Fibroblast of mammary gland (primary cell): Measurements from ENCODE around the gene GAS6.
"Not testable (repeated sequence)": the region's sequence is repeated elsewhere in the genome, so short reads cannot be mapped to it uniquely, and the experiment has no call there.

ENCODE experiments used
- DNase-seq: peaks from one replicate; pipeline ENCODE4 v3.0.0-alpha.2; 2010; ENCODE audit warnings: low read depth
- H3K4me3 ChIP-seq: 2 replicates; pipeline ENCODE4 v1.5.1; 2011; ENCODE audit warnings: low read depth, mild to moderate bottlenecking, low read length, moderate library complexity; ENCODE audit not compliant: control insufficient read depth
- CTCF ChIP-seq: conservative IDR thresholded peaks from 2 replicates; pipeline ENCODE4 v1.5.1; 2011; ENCODE audit warnings: low read depth, low read length, inconsistent platforms; ENCODE audit not compliant: control insufficient read depth, insufficient read depth

The GAS6 gene

GRCh38 chr13:113792886-113793717 is 70.8 kb downstream of the GAS6 start:
- DNase-seq, result no peak
- H3K4me3 ChIP-seq, result no peak overlapping the region
- no peak for TF ChIP-seq CTCF

- no peak for DNase-seq
- TF ChIP-seq CTCF, result no peak
- no peak overlapping the region for H3K4me3 ChIP-seq
Observed at GRCh38 chr13:113792236-113792770, 71.6 kb downstream of the GAS6 start.

- TF ChIP-seq CTCF, result no peak
- no peak overlapping the region for H3K4me3 ChIP-seq
- no peak for DNase-seq
Observed at GRCh38 chr13:113791761-113792160, 72.1 kb downstream of the GAS6 start.

- no peak for TF ChIP-seq CTCF
- DNase-seq, result no peak
- H3K4me3 ChIP-seq, result no peak overlapping the region
Observed at GRCh38 chr13:113791226-113791625, 72.7 kb downstream of the GAS6 start.

GRCh38 chr13:113789931-113790330 is 73.9 kb downstream of the GAS6 start:
- H3K4me3 ChIP-seq, DNase-seq: not testable (repeated sequence)

GRCh38 chr13:113789167-113789566 is 74.7 kb downstream of the GAS6 start:
- H3K4me3 ChIP-seq, result no peak overlapping the region
- DNase-seq, result no peak
- TF ChIP-seq CTCF, result no peak

GRCh38 chr13:113788413-113789135 is 75.3 kb downstream of the GAS6 start:
- no peak for DNase-seq
- H3K4me3 ChIP-seq, result no peak overlapping the region
- no peak for TF ChIP-seq CTCF
